Activated CD8-positive, alpha-beta memory T cell treated with anti-CD3 and anti-CD28 coated beads, Interleukin-2, amount 50 U/mL, for 24 hours (primary cell): ENCODE data around the gene CARD11.

Experiments used
- DNase-seq: peaks from one replicate; pipeline ENCODE4 v3.0.0-alpha.2; 2020; ENCODE audit errors: extremely low read depth

Gene CARD11

DNA sequence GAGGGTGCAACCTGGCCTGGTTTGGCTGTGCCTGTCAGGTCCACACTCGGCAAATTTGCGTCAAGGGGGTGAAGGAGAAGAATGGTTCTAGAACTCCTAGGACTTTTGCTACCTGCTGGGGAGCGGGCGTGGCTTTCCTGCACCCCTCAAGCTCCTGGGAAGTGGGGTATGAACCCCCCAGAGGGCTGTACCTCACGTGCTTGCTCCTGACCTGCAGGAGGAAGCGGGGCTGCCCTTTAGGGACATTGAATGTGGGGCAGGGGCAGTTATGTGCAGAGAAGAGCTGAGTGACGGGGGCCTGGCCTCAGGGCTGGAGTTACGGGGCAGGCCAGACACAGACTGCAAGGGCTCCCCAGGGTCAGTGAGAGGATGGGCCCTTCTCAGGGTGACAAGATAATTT lies 138.2 kb downstream of the CARD11 start:
- no peak for DNase-seq

DNA sequence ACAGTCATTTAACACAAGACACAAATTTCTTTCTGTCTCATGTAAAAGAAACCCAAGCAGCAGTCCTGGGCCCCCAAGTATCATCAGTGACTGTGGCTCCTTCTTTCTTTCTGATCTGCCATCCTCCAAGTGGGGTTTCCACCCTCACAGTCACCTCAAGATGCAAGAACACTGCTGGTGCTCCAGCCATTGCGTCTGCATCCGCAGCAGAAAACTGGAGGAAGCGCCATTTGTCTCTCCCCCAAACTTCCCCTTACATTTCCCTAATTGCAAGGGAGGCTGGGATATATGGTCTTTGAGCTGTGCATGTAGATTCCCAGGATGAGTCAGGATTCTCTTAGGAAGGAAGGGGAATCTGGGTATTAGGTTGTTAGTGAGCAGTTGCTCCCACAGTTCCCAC lies 138.6 kb downstream of the CARD11 start:
- no peak for DNase-seq

DNA sequence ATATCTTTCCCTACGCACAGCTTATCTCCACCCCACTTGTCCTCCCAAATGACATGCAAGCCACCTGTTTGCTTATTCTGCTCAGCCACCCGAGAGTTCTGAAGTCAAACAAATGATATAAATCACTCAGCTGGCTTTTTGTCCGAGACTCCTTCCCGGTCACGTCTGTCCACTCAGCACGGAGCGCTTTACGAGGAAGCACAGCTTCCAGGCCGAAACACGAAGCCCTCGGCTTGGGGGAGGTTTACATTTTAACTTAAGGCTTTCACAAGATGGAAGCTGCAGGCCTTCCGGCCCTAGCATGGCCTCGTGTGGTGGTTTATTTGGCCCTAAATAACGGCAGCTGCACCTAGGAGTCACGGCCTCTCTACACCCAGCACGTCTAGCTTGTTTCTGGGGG lies 139.5 kb downstream of the CARD11 start:
- no peak for DNase-seq

DNA sequence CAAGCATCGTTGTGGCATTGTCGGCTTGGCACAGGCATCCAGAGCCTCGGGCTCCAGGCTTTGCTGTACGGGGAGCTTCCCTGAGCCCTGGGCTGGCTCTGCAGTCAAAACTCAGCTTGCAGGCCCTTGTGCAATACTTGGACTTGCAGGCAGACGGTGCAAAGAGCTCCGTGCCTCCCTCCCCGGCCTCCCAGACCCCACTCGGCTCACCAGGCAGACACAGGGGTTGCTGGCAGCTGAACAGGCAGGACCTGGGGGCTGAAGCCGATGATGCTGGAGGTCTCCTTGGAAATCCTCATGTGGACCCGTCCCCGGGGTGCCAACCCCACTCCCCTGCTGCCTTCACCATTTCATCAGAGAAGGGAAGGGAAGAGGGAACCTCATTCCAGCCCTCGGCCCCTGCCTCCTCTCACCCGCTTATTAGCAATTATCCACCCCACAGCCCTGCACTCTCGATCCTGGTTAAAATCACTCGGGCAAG lies 139.9 kb downstream of the CARD11 start:
- no peak for DNase-seq

DNA sequence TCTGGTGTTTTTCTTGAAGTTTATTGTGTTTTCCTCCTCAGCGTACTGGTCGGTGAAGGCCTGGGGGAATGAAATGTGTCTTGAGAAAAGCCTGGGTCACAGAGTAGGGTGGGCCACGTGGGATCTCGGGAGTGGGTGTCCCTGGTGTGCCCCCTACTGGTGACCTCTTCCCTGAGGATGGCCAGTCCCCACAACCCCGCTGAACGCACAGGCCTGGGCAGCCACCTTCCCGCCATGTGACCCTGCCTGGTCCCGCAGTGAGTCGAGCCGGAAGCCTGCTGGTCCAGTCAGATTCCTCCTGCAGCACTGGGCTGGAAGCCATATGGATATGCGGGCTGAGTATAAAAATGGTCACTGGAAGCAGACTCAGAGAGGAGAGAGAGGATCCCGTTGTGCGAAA lies 146.6 kb downstream of the CARD11 start:
- DNase-seq = no peak

DNA sequence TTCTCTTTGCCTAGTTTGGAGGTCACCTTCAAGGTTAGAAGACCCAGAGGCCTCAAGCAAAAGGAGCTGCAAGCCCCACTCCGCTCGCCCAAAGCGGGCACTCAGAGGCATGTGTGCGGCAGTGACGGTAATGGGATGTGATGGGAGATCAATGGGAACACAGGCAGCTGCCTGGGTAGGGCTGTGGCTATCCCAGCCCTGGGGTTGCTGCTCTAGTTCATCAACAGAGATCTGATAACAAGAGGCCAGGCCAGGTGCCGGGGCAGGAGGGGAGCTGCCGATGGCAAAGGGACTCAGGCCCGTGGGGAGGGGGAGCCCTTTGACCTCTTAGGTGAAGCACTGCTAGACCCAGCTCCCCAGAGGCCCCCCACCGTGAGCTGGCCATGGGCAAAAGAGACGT lies 147.5 kb downstream of the CARD11 start:
- no peak for DNase-seq

DNA sequence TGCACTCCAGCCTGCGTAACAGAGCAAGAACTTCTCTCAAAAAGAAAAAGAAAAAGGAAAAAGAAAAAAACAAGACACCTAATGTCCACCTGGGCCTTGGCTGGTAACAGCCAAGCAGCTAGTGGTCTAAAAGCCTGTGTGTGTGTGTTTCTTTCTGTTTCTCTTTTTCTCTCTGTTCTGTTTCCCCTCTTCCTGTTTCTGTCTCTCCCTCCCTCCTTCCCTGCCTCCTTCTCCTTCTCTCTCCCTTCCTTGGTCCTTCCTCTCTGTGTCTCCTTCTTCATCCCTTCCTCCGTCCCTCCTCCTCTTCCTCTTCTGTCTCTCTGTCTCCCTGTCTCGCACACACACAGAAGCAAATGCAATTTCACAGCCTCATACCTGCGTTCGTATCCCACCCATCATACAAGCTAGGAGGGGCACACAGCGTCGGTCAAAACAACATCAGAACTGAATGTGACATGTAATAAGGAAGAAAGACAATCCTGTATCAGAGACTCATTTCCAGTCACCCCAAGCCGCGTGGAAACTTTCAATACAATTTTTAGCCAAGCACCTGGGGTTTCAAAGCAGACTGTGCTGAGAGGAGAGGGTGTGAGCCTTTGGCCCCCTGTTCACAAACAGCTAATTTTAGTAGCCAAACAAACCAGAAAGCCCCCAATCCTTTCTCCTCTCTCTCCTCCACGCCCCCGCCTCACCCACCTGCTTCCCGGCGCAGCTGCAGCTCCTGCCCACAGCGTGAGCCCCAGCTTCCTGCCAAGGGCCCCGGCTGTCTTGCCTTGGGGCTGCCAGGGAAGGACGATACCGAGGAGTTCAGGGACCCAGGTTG lies 149.3 kb downstream of the CARD11 start:
- no peak for DNase-seq

DNA sequence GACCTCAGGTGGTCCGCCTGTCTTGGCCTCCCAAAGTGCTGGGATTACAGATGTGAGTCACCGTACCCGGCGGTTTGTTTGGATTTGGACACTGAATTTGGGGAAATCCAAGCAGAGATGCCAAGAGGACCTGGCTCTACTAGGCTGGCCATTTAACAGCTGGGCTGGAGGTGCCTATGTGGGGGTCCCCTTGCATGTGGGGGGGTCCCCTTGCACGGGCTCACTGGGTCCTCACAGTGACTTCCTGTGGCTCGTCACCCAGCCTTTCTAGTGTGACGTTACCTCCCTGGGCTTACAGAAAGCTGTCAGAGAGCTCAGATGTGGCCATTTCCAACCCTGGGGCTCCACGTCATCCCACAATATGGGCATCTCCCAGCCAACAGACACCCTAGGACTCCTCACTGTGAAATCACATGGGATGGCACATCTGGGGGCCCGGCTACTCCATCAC lies 150.2 kb downstream of the CARD11 start:
- no peak for DNase-seq

DNA sequence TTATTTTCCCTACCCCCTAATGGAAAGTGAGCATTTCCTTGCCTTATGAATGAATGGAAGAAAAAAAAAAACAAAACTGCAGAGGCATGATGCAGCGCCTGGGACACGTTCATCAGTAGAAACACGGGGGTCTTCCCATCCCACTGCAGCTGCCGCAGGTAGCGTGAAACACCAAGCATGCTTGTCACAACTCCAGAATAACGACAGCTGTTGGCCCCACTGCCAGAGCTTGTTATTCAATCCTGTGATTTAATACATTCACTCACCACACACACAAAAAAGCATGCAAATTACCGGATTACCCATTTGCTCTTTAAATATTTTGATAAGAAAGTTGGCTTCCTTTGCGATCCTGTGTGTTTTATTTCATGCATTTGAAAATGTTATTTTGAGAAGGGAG lies 151.1 kb downstream of the CARD11 start:
- DNase-seq = no peak

DNA sequence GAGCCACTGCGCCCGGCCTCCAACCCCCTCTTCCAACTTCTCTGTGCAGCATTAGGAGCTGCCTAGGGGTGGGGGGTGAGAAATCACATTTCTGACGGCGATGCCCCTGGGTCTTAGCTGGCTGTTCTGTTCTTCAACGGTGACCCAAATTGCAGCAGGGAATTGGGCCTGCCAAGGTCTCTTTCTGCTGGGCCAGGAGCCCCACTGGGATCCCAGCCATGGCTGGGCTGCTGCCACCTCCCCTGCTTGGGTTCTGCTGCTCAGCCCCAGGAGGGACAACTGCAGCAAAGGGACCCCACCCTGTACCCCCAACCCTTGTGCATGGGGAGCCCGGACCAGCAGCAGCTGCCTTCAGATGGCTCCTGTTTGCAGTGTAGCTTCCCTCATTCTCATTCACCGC lies 155.9 kb downstream of the CARD11 start:
- DNase-seq = no peak

DNA sequence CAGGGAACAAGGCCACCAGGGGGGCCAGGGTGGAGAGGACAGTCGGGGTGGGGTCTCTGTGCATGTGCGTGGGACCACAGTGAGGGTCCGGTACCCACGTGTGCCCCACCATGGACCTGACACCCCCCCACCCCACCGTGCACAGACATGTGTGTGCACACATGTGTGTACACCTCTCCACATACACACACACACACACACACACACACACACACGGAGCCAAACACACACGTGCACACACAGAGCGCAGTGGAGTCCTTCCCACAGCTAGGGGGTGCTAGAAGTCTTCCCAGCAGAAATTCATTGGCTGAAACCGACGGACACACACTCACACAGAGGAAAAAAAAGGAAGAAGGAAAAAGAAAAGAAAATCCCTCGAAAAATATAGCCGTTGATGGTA lies 156.8 kb downstream of the CARD11 start:
- no peak for DNase-seq

DNA sequence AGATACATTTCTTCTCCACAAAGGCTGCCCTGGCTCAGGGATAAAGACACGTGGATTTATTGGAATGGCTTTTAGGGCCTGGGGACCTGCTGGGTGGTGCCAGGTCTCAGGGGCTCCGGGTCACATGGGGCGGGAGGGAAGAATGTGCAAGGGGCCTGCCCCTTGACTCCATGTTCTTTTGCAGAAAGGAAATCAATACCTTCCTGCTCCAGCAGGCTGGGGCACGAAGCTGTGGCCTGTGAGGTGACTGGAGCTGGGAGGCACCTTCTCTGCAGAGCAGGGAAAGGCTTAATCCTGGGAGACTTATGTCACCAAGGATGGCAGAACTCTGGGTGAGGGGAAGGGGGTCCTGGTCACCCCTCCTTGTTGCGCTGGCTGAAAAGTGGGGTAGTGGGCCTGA lies 157.3 kb downstream of the CARD11 start:
- DNase-seq = no peak

DNA sequence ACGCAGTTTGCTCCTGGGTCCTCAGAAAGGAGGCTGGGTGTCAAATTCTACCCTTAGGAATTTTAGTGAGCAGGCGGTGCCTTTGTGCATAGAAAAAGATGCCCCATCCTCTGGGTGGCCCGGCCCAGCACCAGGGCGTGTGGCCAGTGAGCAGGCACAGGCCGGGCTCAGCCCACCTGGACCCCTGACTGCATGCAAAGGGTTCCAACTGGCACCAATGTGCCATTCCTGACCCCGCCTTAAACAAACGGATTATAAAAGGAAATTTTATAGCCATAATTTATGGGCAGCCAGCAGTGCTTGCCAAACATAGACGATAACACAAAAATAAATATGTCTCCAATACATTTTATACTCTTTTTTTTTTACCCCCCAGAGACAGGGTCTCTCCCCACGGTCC lies 159.5 kb downstream of the CARD11 start:
- no peak for DNase-seq

DNA sequence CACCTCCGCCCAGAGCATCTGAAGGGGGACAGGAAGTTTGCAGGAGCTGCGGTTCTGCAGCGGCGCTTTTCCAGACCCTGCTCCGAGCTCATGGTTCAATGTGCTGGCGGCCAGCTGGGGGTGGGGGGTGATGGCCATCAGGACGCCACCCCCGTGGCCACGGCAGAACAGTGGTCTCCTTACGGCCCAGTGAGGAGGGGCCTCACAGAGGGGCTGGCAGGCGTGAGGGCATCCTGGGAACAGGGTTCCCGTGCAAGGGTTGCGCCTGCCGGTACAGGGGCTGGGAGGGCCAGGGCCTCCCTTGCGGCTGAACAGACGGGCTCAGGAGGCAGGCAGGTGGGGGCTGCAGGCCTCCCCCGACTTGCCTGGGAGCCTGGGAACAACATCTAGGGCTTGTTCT lies 160.6 kb downstream of the CARD11 start:
- no peak for DNase-seq

DNA sequence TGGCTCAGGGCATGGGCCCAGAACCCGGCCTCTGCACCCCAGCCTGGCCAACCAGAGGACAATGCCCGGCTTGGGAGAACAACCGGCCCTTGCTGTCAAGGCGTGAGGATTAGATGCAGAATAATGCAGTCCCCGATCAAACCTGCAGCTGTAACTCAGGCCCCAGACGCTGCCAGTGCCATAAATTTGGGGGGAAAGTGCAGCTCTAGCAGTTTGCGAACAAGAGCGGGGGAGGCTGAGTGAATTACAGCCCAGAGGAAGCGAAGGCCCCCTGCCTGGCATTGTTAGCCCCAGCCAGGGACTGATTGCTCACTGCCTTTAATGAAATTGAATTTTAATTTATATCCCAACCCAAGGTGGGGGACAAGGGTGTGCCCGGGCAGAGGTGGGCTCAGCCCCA lies 161.6 kb downstream of the CARD11 start:
- no peak for DNase-seq

DNA sequence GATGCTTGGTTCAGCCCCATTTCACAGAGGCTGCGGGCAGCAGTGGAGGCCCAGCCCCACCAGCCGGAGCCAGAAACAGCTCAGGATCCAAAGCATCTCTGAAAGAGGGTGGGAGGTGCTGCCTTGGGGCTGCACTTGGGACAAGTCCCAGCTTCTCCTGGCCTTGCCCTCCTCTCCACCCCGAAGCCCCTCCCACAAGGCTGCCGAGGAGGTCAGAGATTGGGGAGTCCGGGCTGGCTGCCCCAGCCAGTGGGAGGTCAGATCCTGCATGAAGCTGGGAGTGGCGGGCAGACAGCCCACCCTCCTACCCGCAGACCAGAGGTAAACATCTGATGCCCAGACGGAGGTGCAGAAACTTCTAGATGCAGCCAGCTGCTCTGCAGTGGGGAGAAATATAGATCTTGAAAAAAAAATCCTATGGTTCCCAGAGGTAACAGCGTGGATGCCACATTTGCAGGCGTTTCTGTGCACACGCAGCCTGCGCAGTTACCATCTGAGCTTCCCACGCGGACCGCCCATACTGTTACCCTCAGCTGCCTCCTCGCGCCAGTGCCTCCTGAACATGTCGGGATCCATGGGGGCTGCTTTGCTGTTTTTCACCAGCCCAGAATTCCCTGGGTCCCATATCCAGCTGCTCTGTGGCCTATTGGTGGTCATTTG lies 162.7 kb downstream of the CARD11 start:
- DNase-seq = no peak

DNA sequence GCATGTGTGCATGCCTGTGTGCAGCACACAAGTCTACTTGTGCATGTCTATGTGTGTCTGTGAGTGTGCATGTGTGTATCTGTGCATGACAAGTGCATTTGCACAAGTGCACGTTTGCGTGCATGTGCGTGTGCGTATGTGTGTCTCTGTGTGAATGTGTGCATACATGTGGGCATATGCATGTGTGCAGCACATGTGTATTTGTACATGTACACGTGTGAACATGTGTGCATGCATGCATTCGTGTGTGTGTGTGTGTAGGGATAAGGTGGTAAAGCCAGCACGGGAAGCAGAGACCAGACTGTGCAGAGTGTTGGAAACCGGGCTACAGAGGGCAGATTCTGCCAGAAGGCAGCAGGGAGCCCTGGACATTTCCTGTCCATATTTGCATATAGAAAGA lies 163.6 kb downstream of the CARD11 start:
- DNase-seq = no peak

DNA sequence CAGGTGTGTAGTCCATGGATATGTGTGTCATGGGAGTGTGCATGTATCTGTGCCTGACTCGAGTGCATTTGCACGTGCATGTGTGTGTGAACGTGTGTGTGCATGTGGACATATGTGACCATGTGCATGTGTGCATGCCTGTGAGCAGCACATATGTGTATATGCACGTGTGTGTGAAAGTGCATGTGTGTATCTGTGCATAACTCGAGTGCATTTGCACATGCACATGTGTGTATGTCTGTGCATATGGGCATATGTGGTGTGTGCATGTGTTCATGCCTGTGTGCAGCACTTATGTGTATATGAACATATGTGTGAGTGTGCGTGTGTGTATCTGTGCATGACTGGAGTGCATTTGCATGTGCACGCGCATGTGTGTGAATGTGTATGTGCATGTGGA lies 164.3 kb downstream of the CARD11 start:
- no peak for DNase-seq

DNA sequence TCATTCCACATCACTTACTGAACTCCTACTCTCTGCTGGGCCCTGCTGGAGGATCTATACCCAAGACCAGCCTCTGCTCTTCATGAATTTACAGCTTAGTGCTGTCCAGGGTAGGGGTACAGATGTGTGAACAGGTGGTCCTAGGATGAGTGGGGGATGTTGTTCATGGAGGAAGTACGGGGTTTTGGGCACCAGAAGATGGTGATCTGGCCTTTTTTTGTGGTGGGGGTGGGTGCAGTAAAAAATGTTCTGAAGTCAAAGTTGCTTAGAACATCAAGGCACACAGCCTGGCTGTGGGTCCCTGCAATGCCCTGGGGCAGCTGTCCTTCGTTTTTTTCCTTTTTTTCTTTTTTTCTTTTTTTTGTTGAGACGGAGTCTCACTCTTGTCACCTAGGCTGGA lies 165.4 kb downstream of the CARD11 start:
- no peak for DNase-seq

DNA sequence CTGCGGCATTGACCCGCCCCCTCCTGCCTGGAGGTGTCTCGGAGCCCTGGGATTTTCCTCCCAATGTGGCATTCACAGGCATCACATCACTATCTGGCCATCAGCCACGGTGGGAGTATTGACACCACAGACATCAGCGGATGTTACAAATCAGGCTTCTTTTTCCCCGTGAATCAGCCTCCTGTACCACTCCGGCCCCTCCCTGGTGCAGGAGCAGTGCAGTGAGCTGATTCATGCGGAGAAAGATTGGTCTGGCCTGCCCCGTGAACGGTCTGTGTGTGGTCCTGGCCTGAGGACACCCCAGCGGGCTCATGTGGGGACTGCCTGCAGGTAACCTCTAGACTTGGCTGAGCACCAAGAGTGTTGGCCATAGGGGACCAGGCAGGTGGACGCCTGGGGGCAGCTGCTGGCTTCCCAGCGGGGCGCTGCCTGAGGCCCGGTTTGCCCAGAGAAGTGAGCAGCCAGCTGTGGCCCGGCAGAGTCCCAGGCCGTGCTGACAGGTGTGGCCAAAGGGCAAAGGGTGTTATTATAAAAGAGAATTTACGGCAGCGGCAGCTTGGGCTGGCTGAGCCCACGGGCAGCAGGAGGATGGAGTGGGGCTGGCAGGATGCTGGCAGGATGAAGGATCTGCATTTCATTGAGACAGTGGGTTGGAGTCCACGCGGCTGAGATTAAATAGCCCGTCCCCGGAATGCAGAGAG lies 167.5 kb downstream of the CARD11 start:
- no peak for DNase-seq

DNA sequence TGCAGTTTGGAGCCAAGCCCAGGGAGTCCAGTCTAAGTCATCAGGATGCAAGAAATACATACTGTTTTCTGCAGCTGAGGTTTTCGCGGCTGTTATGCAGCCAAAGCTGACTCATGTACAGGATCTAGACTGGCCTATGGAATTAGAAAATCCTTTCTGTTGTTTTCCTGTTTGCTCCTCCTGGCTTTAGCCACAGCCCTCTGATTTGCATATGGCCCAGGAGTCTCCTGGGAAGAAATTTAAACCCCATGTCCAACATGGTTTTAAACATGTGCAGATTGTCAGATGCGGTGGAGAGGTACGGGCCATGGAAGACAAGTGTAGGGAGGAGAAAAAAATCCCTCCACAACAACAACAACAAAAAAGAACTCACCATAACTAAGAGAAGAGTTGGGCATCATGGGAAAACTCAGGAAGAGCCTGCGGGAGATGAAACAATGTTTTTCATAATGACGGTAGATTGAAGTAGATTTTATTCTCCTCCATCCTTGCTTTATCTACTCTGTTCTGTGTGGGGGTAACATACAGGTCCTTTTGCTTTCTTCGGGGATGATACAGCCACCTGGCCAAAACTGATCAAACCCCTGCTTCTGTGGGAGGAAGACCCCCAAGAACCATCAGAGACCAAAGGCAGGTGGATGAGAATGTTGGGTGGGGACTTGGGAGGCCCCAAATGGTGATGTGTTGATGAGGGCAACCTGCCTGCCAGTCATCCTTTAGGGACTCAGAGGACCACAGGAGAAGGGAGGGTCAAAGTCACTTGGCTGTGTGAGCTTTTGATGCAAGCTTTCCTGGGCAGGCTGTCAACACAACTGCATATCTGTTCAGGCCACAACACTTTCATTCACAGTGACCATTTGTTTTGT lies 169.7 kb downstream of the CARD11 start:
- no peak for DNase-seq

DNA sequence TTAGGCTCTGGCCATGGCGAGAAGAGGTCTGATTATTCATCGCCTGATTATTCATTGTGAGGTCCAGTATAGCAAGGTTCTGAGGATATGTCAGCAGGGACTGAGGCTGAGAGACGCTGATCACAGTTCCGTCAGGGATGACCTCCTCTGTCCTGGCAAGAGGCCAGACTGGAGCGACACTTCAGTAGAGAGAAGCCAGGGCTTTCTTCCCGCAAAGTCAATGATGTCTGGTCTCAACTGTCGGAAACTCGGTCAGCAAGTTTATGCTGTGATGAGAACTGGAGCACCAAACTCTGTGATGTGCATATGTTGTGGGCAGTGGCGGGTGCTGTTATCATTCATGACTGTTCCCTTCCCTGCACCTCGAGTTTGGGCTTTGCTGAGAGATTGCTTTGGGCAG lies 170.5 kb downstream of the CARD11 start:
- DNase-seq = no peak
